ENCODE results near the gene TEX10. TPM values are rescaled to one million over a fixed set of nuclear protein-coding genes. Genes with fewer than 3 reads are reported as not detected.

Gene TEX10
- total RNA-seq, 2 donors from 2014 or later = 44.7 to 49.4 TPM

DNA sequence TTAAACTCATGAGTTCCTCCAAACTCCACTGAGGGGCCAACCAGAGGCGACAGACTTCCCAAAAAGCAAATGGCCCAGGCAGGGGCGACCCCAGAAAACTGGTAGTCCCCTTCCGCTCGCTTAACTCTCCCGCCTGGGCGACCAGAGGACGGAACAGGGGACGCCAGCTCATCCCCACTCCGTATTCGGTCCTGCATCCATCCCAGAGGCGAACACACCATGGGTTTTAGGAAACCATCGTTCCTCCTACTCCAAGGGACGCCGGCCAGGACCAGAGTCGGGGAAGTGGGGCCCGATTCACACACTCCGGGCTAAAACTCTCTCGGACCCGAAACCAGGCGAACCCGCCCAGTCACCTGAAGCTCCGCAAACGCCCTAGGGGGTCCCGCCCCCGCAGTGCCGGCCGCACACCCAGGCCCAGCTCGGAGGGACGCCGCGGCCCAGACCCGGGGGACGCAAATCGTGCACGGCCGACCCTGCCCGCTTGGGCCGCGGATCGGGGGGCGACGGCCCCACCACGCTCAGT lies 478 bp downstream of the TEX10 start:
- Histone ChIP-seq H3K36me3 (ENCODE audit: control insufficient read depth, insufficient read depth, low read length) (peaks cover 12% of the 10 kb centered on the region), H3K9ac (ENCODE audit: extremely low read depth, low read length, poor library complexity, severe bottlenecking) (peak overlapping the region; percentile 76), H3K4me3 (ENCODE audit: low read length) (peak overlapping the region; percentile 87), H3K9me3 (ENCODE audit: control insufficient read depth, low read length) (peaks cover 13% of the 10 kb centered on the region), H3K4me1 (ENCODE audit: control insufficient read depth, insufficient read depth, low read length) (no peaks in the 10 kb centered on the region), H3K27me3 (ENCODE audit: control insufficient read depth, insufficient read depth, low read length, poor library complexity, severe bottlenecking) (no peaks in the 10 kb centered on the region), H3K27ac (ENCODE audit: low read depth, low read length) (peak overlapping the region; percentile 75)
- Mint-ChIP-seq H3K9me3 (peaks cover 12% of the 10 kb centered on the region), H3K36me3 (ENCODE audit: low read depth) (peaks cover 15% of the 10 kb centered on the region), H3K27me3 (ENCODE audit: insufficient read depth) (no peaks in the 10 kb centered on the region), H3K4me3 (peak overlapping the region; percentile 89), H3K4me1 (peaks cover 25% of the 10 kb centered on the region), H3K27ac (peak overlapping the region; percentile 85)
- DNase-seq = peak; percentile 77
- WGBS, 2 experiments (ENCODE audit: insufficient coverage in 1 of 2, insufficient read length in 1 of 2) = 0% methylated on average over 14 to 43 of the region's 43 CpGs
- TF ChIP-seq, protein P1, sequence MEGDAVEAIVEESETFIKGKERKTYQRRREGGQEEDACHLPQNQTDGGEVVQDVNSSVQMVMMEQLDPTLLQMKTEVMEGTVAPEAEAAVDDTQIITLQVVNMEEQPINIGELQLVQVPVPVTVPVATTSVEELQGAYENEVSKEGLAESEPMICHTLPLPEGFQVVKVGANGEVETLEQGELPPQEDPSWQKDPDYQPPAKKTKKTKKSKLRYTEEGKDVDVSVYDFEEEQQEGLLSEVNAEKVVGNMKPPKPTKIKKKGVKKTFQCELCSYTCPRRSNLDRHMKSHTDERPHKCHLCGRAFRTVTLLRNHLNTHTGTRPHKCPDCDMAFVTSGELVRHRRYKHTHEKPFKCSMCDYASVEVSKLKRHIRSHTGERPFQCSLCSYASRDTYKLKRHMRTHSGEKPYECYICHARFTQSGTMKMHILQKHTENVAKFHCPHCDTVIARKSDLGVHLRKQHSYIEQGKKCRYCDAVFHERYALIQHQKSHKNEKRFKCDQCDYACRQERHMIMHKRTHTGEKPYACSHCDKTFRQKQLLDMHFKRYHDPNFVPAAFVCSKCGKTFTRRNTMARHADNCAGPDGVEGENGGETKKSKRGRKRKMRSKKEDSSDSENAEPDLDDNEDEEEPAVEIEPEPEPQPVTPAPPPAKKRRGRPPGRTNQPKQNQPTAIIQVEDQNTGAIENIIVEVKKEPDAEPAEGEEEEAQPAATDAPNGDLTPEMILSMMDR (conservative IDR thresholded peaks at IDR 0.05) = no peak

DNA sequence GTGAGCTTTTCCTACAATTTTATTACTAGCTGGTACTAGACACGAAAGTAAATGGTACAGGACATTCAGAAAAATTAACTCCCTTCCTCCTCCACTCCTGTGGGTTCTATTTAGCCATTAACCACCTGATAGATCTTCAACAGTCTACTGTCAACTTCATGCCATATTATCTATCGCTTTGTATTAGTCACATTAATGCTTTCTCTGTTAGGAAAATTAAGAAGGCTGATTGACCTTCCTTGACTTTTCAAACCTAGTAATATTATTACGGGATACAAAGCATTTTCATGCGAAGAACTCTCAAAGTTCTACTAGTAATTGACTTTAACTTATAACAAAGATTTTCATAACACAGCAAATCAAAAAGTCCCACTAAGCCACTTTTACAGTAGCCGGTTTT lies 1.2 kb downstream of the TEX10 start:
- 24% methylated on average over 5 of the region's 5 CpGs for WGBS, 2 experiments (ENCODE audit: insufficient coverage in 1 of 2, insufficient read length in 1 of 2)
- DNase-seq = no peak
- no peaks in the 10 kb centered on the region for H3K4me1 ChIP-seq (ENCODE audit: control insufficient read depth, insufficient read depth, low read length)
- H3K27me3 Mint-ChIP-seq (ENCODE audit: insufficient read depth) = no peaks in the 10 kb centered on the region
- H3K4me3 ChIP-seq (ENCODE audit: low read length) = peak overlapping the region; percentile 87
- H3K36me3 ChIP-seq (ENCODE audit: control insufficient read depth, insufficient read depth, low read length) = peaks cover 19% of the 10 kb centered on the region
- H3K27me3 ChIP-seq (ENCODE audit: control insufficient read depth, insufficient read depth, low read length, poor library complexity, severe bottlenecking) = no peaks in the 10 kb centered on the region
- H3K4me1 Mint-ChIP-seq = peaks cover 25% of the 10 kb centered on the region
- peak overlapping the region; percentile 89 for H3K4me3 Mint-ChIP-seq
- peaks cover 12% of the 10 kb centered on the region for H3K9me3 Mint-ChIP-seq
- H3K27ac Mint-ChIP-seq = peak overlapping the region; percentile 85
- peaks cover 13% of the 10 kb centered on the region for H3K9me3 ChIP-seq (ENCODE audit: control insufficient read depth, low read length)
- peaks cover 21% of the 10 kb centered on the region for H3K36me3 Mint-ChIP-seq (ENCODE audit: low read depth)
- H3K27ac ChIP-seq (ENCODE audit: low read depth, low read length) = no peak overlapping the region
- H3K9ac ChIP-seq (ENCODE audit: extremely low read depth, low read length, poor library complexity, severe bottlenecking) = peak overlapping the region; percentile 76
- TF ChIP-seq, protein P1 (conservative IDR thresholded peaks at IDR 0.05) = no peak

GRCh38 chr9:100350188-100350587 lies 2.6 kb downstream of the TEX10 start:
- Histone ChIP-seq H3K4me1 (ENCODE audit: control insufficient read depth, insufficient read depth, low read length) (no peaks in the 10 kb centered on the region), H3K36me3 (ENCODE audit: control insufficient read depth, insufficient read depth, low read length) (peaks cover 32% of the 10 kb centered on the region), H3K27me3 (ENCODE audit: control insufficient read depth, insufficient read depth, low read length, poor library complexity, severe bottlenecking) (no peaks in the 10 kb centered on the region), H3K9ac (ENCODE audit: extremely low read depth, low read length, poor library complexity, severe bottlenecking) (no peak overlapping the region), H3K4me3 (ENCODE audit: low read length) (peak overlapping the region; percentile 72), H3K9me3 (ENCODE audit: control insufficient read depth, low read length) (peaks cover 13% of the 10 kb centered on the region), H3K27ac (ENCODE audit: low read depth, low read length) (no peak overlapping the region)
- 90 to 100% methylated on average over 1 of the region's 1 CpG for WGBS, 2 experiments (ENCODE audit: insufficient coverage in 1 of 2, insufficient read length in 1 of 2)
- peaks cover 12% of the 10 kb centered on the region for H3K9me3 Mint-ChIP-seq
- H3K27me3 Mint-ChIP-seq (ENCODE audit: insufficient read depth) = no peaks in the 10 kb centered on the region
- TF ChIP-seq, protein P1 (conservative IDR thresholded peaks at IDR 0.05) = no peak
- DNase-seq = no peak
- H3K4me1 Mint-ChIP-seq = peaks cover 25% of the 10 kb centered on the region
- H3K27ac Mint-ChIP-seq = no peak overlapping the region
- H3K4me3 Mint-ChIP-seq = peak overlapping the region; percentile 89
- peaks cover 31% of the 10 kb centered on the region for H3K36me3 Mint-ChIP-seq (ENCODE audit: low read depth)

Measured in endodermal cell (in vitro differentiated cells).